ENCODE results near the gene AUTS2. TPM values are rescaled to one million over a fixed set of nuclear protein-coding genes. Genes with fewer than 3 reads are reported as not detected.
A peak's percentile ranks its signal among the peaks of the same experiment; 100 is the strongest.

The AUTS2 gene
- total RNA-seq, 1 experiment from 2014 or later = 256 TPM

- Histone ChIP-seq H3K23me2 (ENCODE audit: insufficient read length, low read depth, low read length, poor library complexity, severe bottlenecking) (no peaks in the 10 kb centered on the region), H2BK12ac (ENCODE audit: insufficient read length, low read depth, low read length) (no peak overlapping the region), H3K27ac (ENCODE audit: insufficient read length, low read depth, low read length) (no peak overlapping the region), H4K20me1 (ENCODE audit: control insufficient read depth, insufficient read depth, insufficient read length) (no peaks in the 10 kb centered on the region), H3K79me2 (ENCODE audit: insufficient read depth, low read length) (no peaks in the 10 kb centered on the region), H2BK20ac (ENCODE audit: low read depth, low read length, poor library complexity, severe bottlenecking) (no peak overlapping the region), H4K5ac (ENCODE audit: insufficient read length, low read depth, low read length) (no peak overlapping the region), H3K4me1 (ENCODE audit: insufficient read depth, low read length) (peaks cover 9% of the 10 kb centered on the region), H2BK15ac (ENCODE audit: low read depth, low read length) (no peak overlapping the region), H3T11ph (ENCODE audit: low read length) (no peak overlapping the region), H3K56ac (ENCODE audit: insufficient read length, low read depth, low read length) (no peak overlapping the region), H3K79me1 (ENCODE audit: insufficient read depth, low read depth, low read length, poor library complexity, severe bottlenecking) (no peaks in the 10 kb centered on the region), H3K18ac (ENCODE audit: insufficient read length, low read depth, low read length) (no peak overlapping the region), H3K4me2 (ENCODE audit: insufficient read depth, insufficient read length, low read length) (no peak overlapping the region), H3K27me3 (ENCODE audit: insufficient read depth, low read length) (no peaks in the 10 kb centered on the region), H2AFZ (ENCODE audit: low read length) (no peak overlapping the region), H4K91ac (ENCODE audit: insufficient read length, low read depth, low read length) (no peak overlapping the region), H2BK120ac (ENCODE audit: low read depth, low read length, poor library complexity, severe bottlenecking) (no peak overlapping the region), H2BK5ac (ENCODE audit: insufficient read length, low read length) (no peak overlapping the region), H3K23ac (ENCODE audit: insufficient read length, low read depth, low read length) (no peak overlapping the region), H4K8ac (replicated peaks; ENCODE audit: insufficient read length, low read depth, low read length) (no peak overlapping the region), H3K14ac (ENCODE audit: insufficient read depth, low read length) (no peak overlapping the region), H3K9ac (ENCODE audit: extremely low read depth, insufficient read length, low read length) (no peak overlapping the region), H3K4ac (ENCODE audit: low read depth, low read length) (no peak overlapping the region), H3K9me3 (ENCODE audit: control insufficient read depth, low read depth, low read length) (no peaks in the 10 kb centered on the region), H2AK5ac (ENCODE audit: insufficient read length, low read length) (no peak overlapping the region)
- Mint-ChIP-seq H3K9me3 (no peaks in the 10 kb centered on the region), H3K27ac (peak overlapping the region in 1 of 3 experiments; percentile 59; a peak in 1 of 7 replicates), H3K36me3 (ENCODE audit: insufficient read depth in 1 of 3, low read depth in 3 of 3) (no peaks in the 10 kb centered on the region), H3K27me3 (ENCODE audit: low read depth) (peaks cover 12% of the 10 kb centered on the region), H3K4me3 (no peak overlapping the region; a peak in 1 of 5 replicates), H3K4me1 (peaks cover 38 to 51% of the 10 kb centered on the region in 2 experiments)
- no peak for TF ChIP-seq CTCF (conservative IDR thresholded peaks at IDR 0.05)
- no peak for DNase-seq
- no CpG with 5 or more reads among the region's 6 CpGs for WGBS (ENCODE audit: extremely low coverage, insufficient read length, low lambda C conversion rate)
Observed at GRCh38 chr7:69654849-69655707, 56.8 kb downstream of the AUTS2 start.

Measured in H9 (cell line).